PC-3 (cell line): Measurements from ENCODE around the gene USP11. TPM values are rescaled to one million over a fixed set of nuclear protein-coding genes. Genes with fewer than 3 reads are reported as not detected.
A peak's percentile ranks its signal among the peaks of the same experiment; 100 is the strongest.

Experiments
- ATAC-seq: fragments of 200-7000 bp; cut with Tn5 transposase; 2 replicates; pipeline ENCODE4 v1.9.1; 2020; ENCODE audit warnings: mild to moderate bottlenecking, moderate library complexity
- BruUV-seq: library from RNA; stranded (reverse); fragments of 400-500 nt; replicated peaks from 2 replicates; lab custom pipeline; 2021; lab: Mats Ljungman, UMichigan
- CTCF ChIA-PET: fragments of 300-600 bp; sonication (Branson Sonifier 250); formaldehyde crosslinking; loops from one replicate; lab custom pipeline; 2022; ENCODE audit warnings: antibody characterized with exemption; lab: Charles Lee
- POLR2A ChIA-PET: fragments of 300-600 bp; sonication (Branson Sonifier 250); formaldehyde crosslinking; loops from one replicate; lab custom pipeline; 2022; ENCODE audit warnings: antibody characterized with exemption; ENCODE audit not compliant: unreplicated experiment; lab: Charles Lee
- DNase-seq: peaks from one replicate; pipeline ENCODE4 v3.0.0-alpha.2; 2015
- H2AFZ ChIP-seq: fragments of 300-600 bp; sonication (generic); 2 replicates; pipeline ENCODE4 v1.6.0; 2016; ENCODE audit warnings: antibody characterized with exemption, low read length
- H3F3A ChIP-seq: fragments of 300-600 bp; sonication (generic); one replicate; pipeline ENCODE4 v1.6.0; 2017; ENCODE audit warnings: antibody characterized with exemption, low read length, control low read depth, mild to moderate bottlenecking; ENCODE audit not compliant: unreplicated experiment
- H3K27ac ChIP-seq: fragments of 300-600 bp; sonication (generic); 2 replicates; pipeline ENCODE4 v1.5.1; 2016; ENCODE audit warnings: mild to moderate bottlenecking, low read length
- H3K27me3 ChIP-seq: fragments of 300-600 bp; sonication (generic); 2 replicates; pipeline ENCODE4 v1.6.1; 2016; ENCODE audit warnings: low read length, mixed read lengths
- H3K36me3 ChIP-seq: fragments of 300-600 bp; sonication (generic); 2 replicates; pipeline ENCODE4 v1.6.1; 2016; ENCODE audit warnings: low read depth, mixed run types, low read length, mixed read lengths
- H3K4me1 ChIP-seq: fragments of 300-600 bp; sonication (generic); 2 replicates; pipeline ENCODE4 v1.5.1; 2016; ENCODE audit warnings: low read length; ENCODE audit not compliant: insufficient read depth
- H3K4me2 ChIP-seq: fragments of 300-600 bp; sonication (generic); 2 replicates; pipeline ENCODE4 v1.6.0; 2016; ENCODE audit warnings: low read length
- H3K4me3 ChIP-seq: fragments of 300-600 bp; sonication (generic); 2 replicates; pipeline ENCODE4 v1.5.1; 2016; ENCODE audit warnings: mild to moderate bottlenecking, low read length, mixed read lengths
- H3K79me2 ChIP-seq: fragments of 300-600 bp; sonication (generic); 2 replicates; pipeline ENCODE4 v1.6.1; 2017; ENCODE audit warnings: low read length, mixed read lengths
- H3K9ac ChIP-seq: fragments of 300-600 bp; sonication (generic); 2 replicates; pipeline ENCODE4 v1.6.0; 2016; ENCODE audit warnings: mild to moderate bottlenecking, low read length
- H3K9me2 ChIP-seq: fragments of 300-600 bp; sonication (generic); replicated peaks from 2 replicates; pipeline ENCODE4 v1.6.1; 2016; ENCODE audit warnings: mixed run types, low read length, mixed read lengths
- H3K9me3 ChIP-seq: fragments of 300-600 bp; sonication (generic); 2 replicates; pipeline ENCODE4 v1.6.1; 2016; ENCODE audit warnings: low read length, mixed read lengths
- H4K20me1 ChIP-seq: fragments of 300-600 bp; sonication (generic); 2 replicates; pipeline ENCODE4 v1.6.1; 2016; ENCODE audit warnings: low read length, mixed read lengths
- CTCF ChIP-seq: fragments of 300-600 bp; sonication (generic); conservative IDR thresholded peaks from 2 replicates; pipeline ENCODE4 v1.5.1; 2017; ENCODE audit warnings: antibody characterized with exemption, low read depth, mild to moderate bottlenecking, low read length
- EZH2 ChIP-seq: fragments of 300-600 bp; sonication (generic); IDR thresholded peaks from one replicate; pipeline ENCODE4 v1.6.1; 2017; ENCODE audit warnings: antibody characterized with exemption, mild to moderate bottlenecking, low read length; ENCODE audit not compliant: unreplicated experiment
- EZH2phosphoT487 ChIP-seq: fragments of 300-600 bp; sonication (generic); IDR thresholded peaks from 2 replicates; pipeline ENCODE4 v1.6.1; 2018; ENCODE audit warnings: mild to moderate bottlenecking, antibody characterized with exemption, low read length, borderline replicate concordance
- intact Hi-C: fragments of 100-400 bp; cut with micrococcal nuclease; formaldehyde crosslinking; loops from 2 replicates; pipeline ENCODE4 v1.9.0; 2023
- total RNA-seq: library from RNA; depleted of rRNA; stranded (reverse); fragments of >200 nt; gene quantifications from 2 replicates; pipeline ENCODE4 v1.2.3, GENCODE V29; 2014

USP11 gene
- total RNA-seq, 1 experiment from 2014 or later: 31.3 TPM

DNA sequence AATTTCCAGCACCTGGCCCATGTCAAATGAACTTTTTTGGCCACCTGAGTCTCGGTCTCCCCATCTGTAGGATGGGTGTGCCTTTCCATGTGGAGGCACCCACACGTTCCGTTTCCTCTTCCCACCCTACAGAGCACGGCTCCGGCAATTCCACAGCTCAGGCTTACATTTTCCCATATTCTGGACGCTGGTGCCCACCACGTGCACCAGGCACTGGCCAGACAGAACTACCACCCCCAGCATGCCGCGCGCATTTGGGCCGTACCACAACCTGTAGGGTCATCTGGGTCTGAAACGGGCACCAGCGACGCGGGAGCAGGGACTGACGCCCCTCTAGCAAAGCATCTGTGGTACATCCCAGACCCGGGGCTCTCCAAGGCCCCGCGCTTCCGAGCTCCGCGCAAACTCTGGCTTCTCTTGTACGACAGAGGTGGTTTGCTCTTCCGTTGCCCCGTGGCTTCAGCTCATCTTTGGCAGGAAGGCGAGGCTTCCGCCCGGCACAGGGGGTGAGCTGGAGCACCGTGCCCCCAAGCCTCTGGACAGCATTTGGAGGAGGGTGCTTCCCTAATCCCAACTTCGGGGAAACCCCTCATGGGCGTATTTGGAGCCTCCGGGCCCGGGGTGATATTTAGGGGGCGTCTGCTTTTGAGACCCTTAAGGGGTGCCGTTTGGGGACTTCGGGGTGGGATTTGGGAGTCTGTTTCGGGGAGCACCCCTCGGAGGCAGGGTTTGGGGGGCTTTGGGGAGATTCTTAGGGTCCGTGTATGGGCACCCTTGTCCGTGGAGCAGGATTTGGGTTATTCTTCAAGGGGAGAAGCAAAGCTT, 42.2 kb upstream of the USP11 start:
- no peaks in the 10 kb centered on the region for H3F3A ChIP-seq
- ATAC-seq (peak; percentile 79), DNase-seq (peak; percentile 92)
- no TSS peak for BruUV-seq
- H3K79me2 ChIP-seq: peaks cover 43% of the 10 kb centered on the region
- peak overlapping the region; percentile 92 for H2AFZ ChIP-seq
- H3K4me3 ChIP-seq: peak overlapping the region; percentile 93
- peak overlapping the region; percentile 90 for H3K9ac ChIP-seq
- CTCF ChIA-PET: interaction anchor here (0.6 to 0.9 kb wide), 3 partner anchors 10 to 194 kb away, joined by 3 to 4 read pairs (median 3); partner anchors contain the start of genes NDUFB11 and RBM10
- TF ChIP-seq CTCF: no peak
- no peak for TF ChIP-seq EZH2phosphoT487
- no peak for TF ChIP-seq EZH2
- H3K9me2 ChIP-seq: no peaks in the 10 kb centered on the region
- H3K4me2 ChIP-seq: peak overlapping the region; percentile 100
- H4K20me1 ChIP-seq: peaks cover 3% of the 10 kb centered on the region; the same call in 1 of the 2 replicates
- H3K27ac ChIP-seq: peak overlapping the region; percentile 47
- peaks cover 22% of the 10 kb centered on the region for H3K4me1 ChIP-seq
- H3K9me3 ChIP-seq: no peaks in the 10 kb centered on the region
- no peaks in the 10 kb centered on the region for H3K27me3 ChIP-seq
- intact Hi-C loops: loop anchor here (5.0 to 10.0 kb wide), 4 partner anchors 172 to 464 kb away; partner anchors contain the start of genes ELK1, UXT and ZNF41
- H3K36me3 ChIP-seq: peaks cover 9% of the 10 kb centered on the region
- POLR2A ChIA-PET: interaction anchor here (0.6 to 1.8 kb wide), 4 partner anchors 10 to 217 kb away, joined by 3 to 5 read pairs (median 4); partner anchors contain the start of genes NDUFB11 and RBM10

DNA sequence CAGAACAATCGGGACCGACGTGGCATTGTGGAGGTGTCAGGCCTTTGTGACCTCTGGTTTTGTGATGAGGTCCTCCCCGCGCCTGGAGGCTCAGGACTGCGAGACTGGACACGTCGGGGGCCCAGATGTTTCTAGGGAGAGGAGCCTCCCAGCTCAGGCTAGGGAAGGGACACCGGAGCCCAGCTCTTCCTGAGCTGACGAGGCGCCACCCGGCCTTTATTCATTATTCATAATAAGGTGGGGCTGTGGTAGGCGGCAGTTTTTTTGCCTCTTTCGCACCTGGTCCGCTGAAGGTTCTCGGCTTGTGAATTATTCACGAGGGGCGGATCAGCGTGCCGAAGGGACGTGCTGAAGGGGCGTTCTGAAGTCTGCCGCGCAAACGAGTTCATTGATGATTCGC, 41.5 kb upstream of the USP11 start:
- ATAC-seq (peak; percentile 27), DNase-seq (peak; percentile 44)
- Histone ChIP-seq H3K79me2 (peaks cover 49% of the 10 kb centered on the region), H2AFZ (peak overlapping the region; percentile 92), H3K9me2 (no peaks in the 10 kb centered on the region), H3F3A (no peaks in the 10 kb centered on the region), H3K4me2 (peak overlapping the region; percentile 100), H3K4me1 (peaks cover 29% of the 10 kb centered on the region), H3K9me3 (no peaks in the 10 kb centered on the region), H3K4me3 (peak overlapping the region; percentile 93), H3K9ac (peak overlapping the region; percentile 90), H3K36me3 (peaks cover 6% of the 10 kb centered on the region; the same call in 1 of the 2 replicates), H3K27ac (peak overlapping the region; percentile 47), H4K20me1 (peaks cover 7% of the 10 kb centered on the region; the same call in 1 of the 2 replicates), H3K27me3 (no peaks in the 10 kb centered on the region)
- TF ChIP-seq CTCF (no peak), EZH2 (no peak), EZH2phosphoT487 (no peak)
- POLR2A ChIA-PET: interaction anchor here (0.6 to 1.8 kb wide), 3 partner anchors 9 to 218 kb away, joined by 3 to 5 read pairs (median 3); partner anchors contain the start of genes NDUFB11 and RBM10
- no TSS peak for BruUV-seq
- intact Hi-C loops: loop anchor here (5.0 to 10.0 kb wide), 4 partner anchors 171 to 463 kb away; partner anchors contain the start of genes ELK1, UXT and ZNF41
- CTCF ChIA-PET: interaction anchor here (0.6 to 0.9 kb wide), 3 partner anchors 9 to 193 kb away, joined by 3 to 4 read pairs (median 3); partner anchors contain the start of genes NDUFB11 and RBM10
